ENCODE measurements around the gene ACTG2. TPM values are rescaled to one million over a fixed set of nuclear protein-coding genes. Genes with fewer than 3 reads are reported as not detected.

ACTG2 gene
- polyA plus RNA-seq, 1 donor: 5.1 TPM

- DNase-seq (ENCODE audit: low read depth): no peak
These were observed 75.6 kb downstream of the ACTG2 start for GRCh38 chr2:73968357-73968937.

GRCh38 chr2:73969356-73969755 lies 76.5 kb downstream of the ACTG2 start:
- no peak for DNase-seq (ENCODE audit: low read depth)

Other genes starting within 250 kb of the ACTG2 start
- gene TPRKB, start 155.7 kb upstream of the ACTG2 start, polyA plus RNA-seq (ENCODE audit: insufficient read length): 42.3 TPM
- gene DUSP11, start 112.9 kb upstream of the ACTG2 start, polyA plus RNA-seq (ENCODE audit: insufficient read length): 17.0 TPM
- not detected for gene C2orf78, start 108.8 kb upstream of the ACTG2 start, polyA plus RNA-seq (ENCODE audit: insufficient read length)
- 42.9 TPM for gene STAMBP, start 64.0 kb upstream of the ACTG2 start, polyA plus RNA-seq (ENCODE audit: insufficient read length)
- gene DGUOK, start 33.9 kb downstream of the ACTG2 start, polyA plus RNA-seq (ENCODE audit: insufficient read length): 35.3 TPM
- 9.0 TPM for gene TET3, start 91.9 kb downstream of the ACTG2 start, polyA plus RNA-seq (ENCODE audit: insufficient read length)

Data from forelimb muscle (tissue), 1 donor.